Sciatic nerve (tissue), 2 donors: ENCODE measurements around the gene EIF1B. TPM values are rescaled to one million over a fixed set of nuclear protein-coding genes. Genes with fewer than 3 reads are reported as not detected.
A peak's percentile ranks its signal among the peaks of the same experiment; 100 is the strongest.
"Not testable (repeated sequence)": the region's sequence is repeated elsewhere in the genome, so short reads cannot be mapped to it uniquely, and the experiment has no call there.

Experiments used
- ATAC-seq: fragments of 200-7000 bp; cut with Tn5 transposase; one replicate; pipeline ENCODE4 v1.9.1; 2020; ENCODE audit warnings: mild to moderate bottlenecking, moderate library complexity
- DNase-seq: peaks from one replicate; pipeline ENCODE4 v3.0.0-alpha.2; 2020; ENCODE audit warnings: low spot score
- intact Hi-C: fragments of 100-400 bp; cut with DNase I; formaldehyde crosslinking; loops from one replicate; pipeline ENCODE4 v1.14.2; 2022
- total RNA-seq: library from RNA; stranded (reverse); fragmentation: NEBNext Ultra II Directional; extraction: Animal tissue kit (Norgen Biotek cat#: 25700); gene quantifications from one replicate; pipeline ENCODE4 v1.2.1, GENCODE V29; 2021
- donor health status: DM: no; HTN: no; CAD: no.
- donor health status: DM: no; HTN: no; CAD: no.

The EIF1B gene
- total RNA-seq, result 63.7 TPM

DNA sequence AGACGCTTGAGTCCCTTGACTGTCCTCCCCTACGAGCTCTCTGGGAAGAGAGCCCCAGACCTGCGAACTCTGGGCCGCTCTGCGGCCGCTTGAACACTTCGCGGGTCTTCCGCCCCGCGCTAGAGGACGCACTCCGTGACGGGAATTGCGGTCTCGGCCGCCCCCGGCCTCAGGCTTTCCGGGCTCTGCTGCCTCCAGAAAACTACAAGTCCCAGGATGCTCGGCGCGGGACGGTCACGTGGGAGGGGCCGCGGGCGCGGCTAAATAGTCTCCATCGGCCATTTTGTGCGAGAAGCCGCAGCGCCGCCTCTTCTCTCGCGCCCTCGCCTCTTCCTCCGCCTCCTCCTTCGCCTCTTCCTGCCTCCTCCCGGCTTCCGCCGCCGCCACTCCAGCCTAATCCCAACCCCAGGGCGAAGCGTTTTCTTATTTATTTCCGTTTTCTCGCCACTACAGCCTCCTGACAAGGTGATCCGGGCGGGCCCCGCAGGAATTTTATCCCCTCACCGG, at the start of gene EIF1B:
Gene EIF1B, plus strand, starts transcription at position 290 of the 507 bp plus-strand sequence. CDS start 235 bp downstream, outside the sequence.
- intact Hi-C loops, result no loop called here
- ATAC-seq (peak; percentile 99), DNase-seq (peak; percentile 100)

DNA sequence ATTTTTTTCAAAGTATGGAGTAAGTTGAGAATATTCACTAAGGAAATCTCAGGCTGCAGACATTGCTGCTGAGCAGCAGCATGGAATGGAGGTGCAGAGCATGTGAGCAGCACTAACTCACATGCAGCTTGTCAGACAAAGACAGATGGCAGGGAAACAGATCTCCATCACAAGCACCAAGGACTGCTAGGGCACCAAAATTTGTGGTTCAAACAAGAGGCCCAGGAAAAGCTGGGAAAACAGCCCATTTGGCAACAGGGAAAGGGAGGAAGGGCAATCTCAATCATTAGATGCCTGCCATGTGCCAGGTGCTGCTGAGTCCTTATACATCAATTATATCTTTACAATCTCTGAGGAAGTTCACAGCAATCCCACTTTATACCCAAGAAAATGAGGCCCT, 47.2 kb upstream of the EIF1B start:
- ATAC-seq (no peak), DNase-seq (no peak)
- intact Hi-C loops, result no loop called here

DNA sequence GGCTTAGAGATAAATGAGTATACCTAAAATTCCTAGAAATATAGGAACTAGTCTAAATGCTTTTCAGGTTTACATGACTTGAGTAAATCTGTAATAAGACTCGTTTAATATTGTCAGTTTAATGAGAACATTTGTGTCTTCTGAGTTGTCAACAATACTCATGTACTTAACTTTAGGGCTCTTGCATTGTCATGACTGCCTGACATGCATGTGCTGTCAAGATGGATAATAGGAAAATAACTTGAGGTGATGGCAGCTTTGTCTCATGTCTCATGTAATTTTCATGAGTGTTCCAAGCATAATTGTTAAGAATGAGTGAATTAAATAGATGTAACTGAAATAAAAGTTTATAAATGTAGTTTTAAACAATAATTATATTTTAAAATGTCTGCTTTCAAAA, 45.1 kb upstream of the EIF1B start:
- no peak for ATAC-seq
- no peak for DNase-seq
- intact Hi-C loops, result no loop called here

GRCh38 chr3:40265181-40265580, 44.3 kb upstream of the EIF1B start:
- no peak for ATAC-seq

GRCh38 chr3:40267937-40268724, 41.4 kb upstream of the EIF1B start:
- intact Hi-C loops, result loop anchor here (5.0 kb wide), 1 partner anchor 1731 kb away; no protein-coding TSS in a partner anchor
- DNase-seq (no peak), ATAC-seq (no peak)

More at GRCh38 chr3:40265181-40265580, 44.3 kb upstream of the EIF1B start:
- DNase-seq, result no peak
- intact Hi-C loops, result loop anchor here (5.0 kb wide), 1 partner anchor 1728 kb away; no protein-coding TSS in a partner anchor

DNA sequence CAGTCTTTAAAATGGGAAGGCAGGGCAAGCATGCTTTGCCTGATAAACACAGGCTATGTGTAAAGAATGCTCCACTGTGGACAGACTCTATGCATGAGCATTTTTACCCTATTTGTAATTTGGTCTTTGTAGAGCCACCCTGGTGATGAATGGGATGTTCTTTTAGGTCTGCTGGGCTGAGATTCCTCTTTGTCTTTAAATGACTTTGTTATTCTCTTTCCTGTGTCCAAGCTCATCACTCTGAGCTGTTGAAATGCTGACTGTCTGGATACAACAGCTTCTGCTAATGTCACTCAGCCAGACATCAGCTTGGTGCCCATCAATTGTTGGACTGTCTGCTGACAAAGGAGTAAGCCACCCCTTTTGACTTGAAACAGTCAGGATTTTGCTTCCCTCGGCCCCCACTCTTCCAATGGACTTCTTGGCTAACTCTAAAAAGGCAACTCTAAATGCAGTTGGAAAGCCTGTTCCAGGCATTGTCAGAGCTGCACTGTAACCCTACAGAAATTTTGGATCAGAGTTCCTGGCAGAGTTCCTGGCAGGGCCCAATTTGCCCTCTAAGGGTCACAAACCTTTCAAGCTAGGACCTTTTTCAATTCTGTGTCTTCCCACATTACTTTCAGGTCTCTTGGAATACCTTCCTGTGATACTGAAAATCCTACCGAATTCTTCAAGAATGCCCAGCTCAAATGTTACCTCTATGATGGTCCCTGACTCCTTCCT, 40.5 kb upstream of the EIF1B start:
- intact Hi-C loops, result loop anchor here (5.0 kb wide), 1 partner anchor 1732 kb away; no protein-coding TSS in a partner anchor
- DNase-seq (no peak), ATAC-seq (no peak)

- intact Hi-C loops, result no loop called here
- ATAC-seq (no peak), DNase-seq (no peak)
Observed at GRCh38 chr3:40278791-40279190, 30.7 kb upstream of the EIF1B start.

GRCh38 chr3:40281995-40282394, 27.5 kb upstream of the EIF1B start:
- ATAC-seq (no peak), DNase-seq (no peak)
- intact Hi-C loops, result no loop called here

DNA sequence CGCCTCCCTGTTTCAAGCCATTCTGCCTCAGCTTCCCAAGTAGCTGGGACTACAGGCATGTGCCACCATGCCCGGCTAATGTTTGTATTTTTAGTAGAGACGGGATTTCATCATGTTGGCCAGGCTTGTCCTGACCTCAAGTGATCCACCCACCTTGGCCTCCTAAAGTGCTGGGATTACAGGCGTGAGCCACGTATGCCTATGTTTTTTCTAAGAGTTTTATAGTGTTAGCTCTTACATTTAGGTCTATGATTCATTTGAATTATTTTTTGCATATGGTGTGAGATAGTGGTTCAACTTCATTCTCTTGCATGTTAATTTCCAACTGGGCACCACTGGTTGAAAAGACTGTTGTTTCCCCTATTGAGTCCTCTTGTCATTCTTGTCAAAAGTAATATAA, 26.4 kb upstream of the EIF1B start:
- ATAC-seq, DNase-seq, intact Hi-C loops: not testable (repeated sequence)

- no peak for DNase-seq
- intact Hi-C loops, result no loop called here
- no peak for ATAC-seq
Observed at GRCh38 chr3:40287248-40287647, 22.3 kb upstream of the EIF1B start.

DNA sequence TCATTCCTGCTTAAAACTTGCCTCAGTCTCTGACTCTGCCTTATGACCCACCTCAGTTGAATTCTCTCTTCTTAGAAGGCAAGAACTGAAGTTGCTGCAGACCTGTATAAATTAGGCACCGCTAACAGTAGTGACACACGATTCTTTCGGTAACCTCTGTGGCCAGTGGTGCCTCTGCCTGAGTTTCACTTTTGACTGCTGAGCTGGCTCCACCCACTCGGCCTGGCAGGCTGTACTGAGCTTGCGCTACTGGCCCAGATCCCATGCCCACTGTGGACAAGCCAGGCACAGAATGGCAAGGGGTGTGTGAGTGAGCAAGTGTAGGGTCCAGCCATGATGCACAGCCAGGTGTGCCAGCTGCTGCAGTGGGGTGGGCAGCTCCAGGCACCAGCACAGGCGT, 19.1 kb upstream of the EIF1B start:
- DNase-seq (no peak), ATAC-seq (no peak)
- intact Hi-C loops, result no loop called here

- no peak for ATAC-seq
- intact Hi-C loops, result no loop called here
- no peak for DNase-seq
Observed at GRCh38 chr3:40291471-40291870, 18.0 kb upstream of the EIF1B start.

GRCh38 chr3:40292637-40293349, 16.7 kb upstream of the EIF1B start:
- no peak for ATAC-seq
- intact Hi-C loops, result no loop called here
- DNase-seq, result no peak

- intact Hi-C loops, result no loop called here
- no peak for ATAC-seq
- DNase-seq, result no peak
Observed at GRCh38 chr3:40294434-40294833, 15.1 kb upstream of the EIF1B start.

- DNase-seq (no peak), ATAC-seq (no peak)
- intact Hi-C loops, result no loop called here
Observed at GRCh38 chr3:40298075-40298474, 11.4 kb upstream of the EIF1B start.

DNA sequence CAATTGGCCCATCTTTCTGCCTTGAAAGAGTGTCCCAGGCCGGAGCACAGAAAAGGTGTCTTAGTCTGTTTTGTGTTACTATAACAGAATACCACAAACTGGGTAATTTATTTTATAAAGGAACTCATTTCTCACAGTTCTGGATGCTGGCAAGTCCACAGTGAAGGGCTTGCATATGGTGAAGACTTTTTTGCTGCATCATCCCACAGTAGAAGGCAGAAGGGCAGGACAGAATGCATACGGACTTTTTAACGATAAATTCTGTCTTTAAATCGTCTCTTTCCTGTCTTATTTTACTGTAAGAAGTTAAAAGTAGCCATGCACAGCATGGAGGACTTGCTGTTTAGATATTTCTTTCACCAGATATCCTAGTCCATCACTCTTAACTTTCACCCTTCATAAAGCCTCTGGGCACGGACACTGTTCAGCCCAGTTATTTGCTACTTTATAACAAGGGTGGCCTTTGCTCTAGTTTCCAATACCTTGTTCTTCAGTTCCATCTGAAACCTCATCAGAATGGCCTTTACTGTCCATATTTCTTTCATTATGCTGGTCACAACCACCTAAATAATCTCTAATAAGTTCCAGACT, 10.3 kb upstream of the EIF1B start:
- ATAC-seq, result no peak
- intact Hi-C loops, result no loop called here
- no peak for DNase-seq

- peak; percentile 93 for ATAC-seq
- intact Hi-C loops, result no loop called here
- DNase-seq, result no peak
Observed at GRCh38 chr3:40299721-40300335, 9.7 kb upstream of the EIF1B start.

DNA sequence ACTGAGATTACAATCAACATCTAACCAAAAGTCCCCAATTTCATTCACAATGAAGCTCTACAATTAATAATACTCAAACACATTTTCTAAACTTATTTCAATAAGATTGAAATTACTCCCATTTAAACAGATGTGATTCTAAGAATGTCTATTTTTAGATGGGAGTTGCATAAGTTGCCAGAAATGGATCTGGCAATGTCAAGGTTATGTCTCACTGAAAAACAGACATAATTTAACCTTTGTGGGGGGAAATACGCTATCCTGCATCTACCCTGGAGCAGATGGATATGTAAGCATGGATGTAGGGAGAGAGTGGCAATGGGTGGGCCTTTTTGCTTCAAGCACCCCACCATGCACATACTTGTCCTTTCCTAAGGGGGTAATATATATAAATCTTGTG, 6.7 kb upstream of the EIF1B start:
- intact Hi-C loops, result no loop called here
- DNase-seq, result no peak
- ATAC-seq, result no peak

DNA sequence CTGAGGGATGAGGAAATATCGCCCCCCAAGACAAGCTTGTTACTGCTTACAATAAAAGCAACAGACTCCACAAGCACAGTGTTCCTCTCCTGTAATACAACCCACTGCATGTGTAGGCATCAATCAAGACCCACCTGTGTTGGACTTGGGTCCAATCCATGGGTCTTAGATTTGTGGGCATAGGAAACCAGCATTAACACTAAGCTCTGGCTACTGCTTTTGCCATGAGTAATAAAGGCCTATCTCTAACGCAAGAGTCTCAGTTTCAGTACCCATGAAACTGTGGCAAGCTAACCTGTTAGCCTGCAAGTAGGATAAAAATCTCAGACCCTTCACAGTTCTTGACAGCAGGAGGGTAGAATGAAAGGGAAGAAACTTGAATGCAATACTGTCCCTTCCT, 5.2 kb upstream of the EIF1B start:
- no peak for DNase-seq
- ATAC-seq, result no peak
- intact Hi-C loops, result no loop called here
